ENCODE data around the gene ZNF391.
"Not testable (repeated sequence)": the region's sequence is repeated elsewhere in the genome, so short reads cannot be mapped to it uniquely, and the experiment has no call there.

ZNF391 gene
- 3.4 to 4.5 reads per million in 2 donors for total RNA-seq

DNA sequence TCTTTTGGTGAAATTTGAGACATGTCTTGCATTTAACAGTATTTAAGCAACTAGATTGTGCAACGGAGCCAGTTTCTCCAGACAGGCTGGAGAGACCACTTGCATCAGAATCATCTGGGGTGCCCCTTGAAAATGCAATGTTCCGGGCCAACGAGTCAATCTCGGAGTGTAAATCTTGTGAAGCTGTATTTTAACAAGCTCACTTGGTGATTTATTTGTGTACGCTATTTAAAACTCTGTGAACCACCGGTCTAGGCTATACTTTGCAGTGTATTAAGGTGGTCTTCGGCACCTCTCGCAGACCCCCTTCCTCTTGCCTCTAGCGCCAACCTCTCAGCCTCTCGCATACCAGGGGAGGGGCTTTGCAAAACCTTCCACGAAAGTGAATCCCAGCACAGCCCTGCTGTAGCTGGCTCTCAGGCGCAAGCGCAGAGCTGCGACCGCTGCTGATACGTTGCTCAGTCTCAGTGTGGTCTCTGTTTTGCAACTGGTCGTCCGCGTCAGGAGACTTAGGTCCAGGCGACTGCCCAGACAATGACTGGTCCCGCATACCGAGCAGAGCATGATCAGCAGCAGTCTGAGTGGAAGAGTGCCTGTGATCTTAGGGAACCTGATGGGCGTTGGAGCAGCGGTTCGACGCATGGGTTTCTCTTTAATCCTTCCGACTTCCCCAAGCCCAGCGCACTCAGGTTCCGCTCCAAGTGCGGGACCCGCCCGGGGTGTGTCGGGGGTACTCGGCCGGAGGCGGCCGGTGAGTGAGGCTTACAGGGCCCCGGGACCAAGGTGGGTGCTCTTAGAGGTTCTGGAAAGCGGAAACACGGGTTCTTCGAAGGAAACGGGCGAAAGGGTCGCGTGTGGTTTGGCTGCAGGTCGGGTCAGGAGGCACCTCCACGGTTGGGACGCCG lies at the start of gene ZNF391:
ZNF391 (plus strand) TSS at position 467 of the 905 bp plus-strand sequence. CDS start 11,612 bp downstream, outside the sequence.
- no peak for DNase-seq

DNA sequence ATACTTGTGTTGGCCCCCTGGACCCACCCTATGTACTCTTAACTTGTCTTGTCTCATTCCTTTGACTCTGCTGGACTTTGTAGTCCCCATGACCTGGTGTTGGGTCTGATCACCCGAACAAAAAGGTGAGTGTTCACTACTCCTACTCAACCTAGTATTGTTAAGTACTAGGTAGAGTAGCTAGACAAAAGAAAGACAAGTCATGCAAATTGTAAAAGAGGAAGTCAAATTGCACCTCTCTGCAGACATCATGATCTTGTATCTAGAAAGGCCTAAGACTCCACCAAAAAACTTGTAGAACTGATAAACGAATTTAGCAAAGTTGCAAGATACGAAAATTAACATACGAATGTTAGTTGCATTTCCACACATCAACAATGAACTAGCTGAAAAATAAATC lies 35.7 kb upstream of the ZNF391 start:
- no peak for DNase-seq

DNA sequence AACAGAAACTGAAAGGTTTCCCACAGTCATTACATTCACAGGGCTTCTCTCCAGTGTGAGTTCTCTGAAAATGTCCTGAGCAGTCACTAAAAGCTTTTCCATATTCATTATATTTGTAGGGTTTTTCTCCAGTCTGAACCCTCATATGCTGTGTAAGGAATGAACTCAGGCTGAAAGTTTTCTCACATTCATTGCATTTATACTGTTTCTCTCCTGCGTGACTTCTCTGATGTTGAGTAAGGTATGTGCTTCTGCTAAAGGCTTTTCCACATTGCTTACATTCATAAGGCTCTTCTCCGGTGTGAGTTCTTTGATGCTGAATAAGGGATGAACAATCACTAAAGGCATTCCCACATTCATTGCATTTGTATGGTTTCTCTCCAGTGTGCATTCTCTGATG lies 29.8 kb upstream of the ZNF391 start:
- DNase-seq = no peak

DNA sequence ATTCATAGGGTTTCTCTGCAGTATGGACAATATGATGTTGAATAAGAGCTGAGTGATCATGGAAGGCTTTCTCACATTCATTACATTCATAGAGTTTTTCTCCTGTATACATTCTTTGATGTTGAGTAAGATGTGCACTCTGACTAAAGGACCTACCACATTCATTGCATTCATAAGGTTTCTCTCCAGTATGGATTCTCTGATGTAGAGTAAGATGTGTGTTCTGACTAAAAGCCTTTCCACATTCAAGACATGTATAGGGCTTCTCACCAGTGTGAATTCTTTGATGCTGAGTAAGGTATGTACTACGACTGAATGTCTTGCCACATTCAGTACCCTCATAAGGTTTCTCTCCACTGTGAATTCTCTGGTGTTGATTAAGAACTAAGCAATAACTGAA lies 29.3 kb upstream of the ZNF391 start:
- DNase-seq = no peak

DNA sequence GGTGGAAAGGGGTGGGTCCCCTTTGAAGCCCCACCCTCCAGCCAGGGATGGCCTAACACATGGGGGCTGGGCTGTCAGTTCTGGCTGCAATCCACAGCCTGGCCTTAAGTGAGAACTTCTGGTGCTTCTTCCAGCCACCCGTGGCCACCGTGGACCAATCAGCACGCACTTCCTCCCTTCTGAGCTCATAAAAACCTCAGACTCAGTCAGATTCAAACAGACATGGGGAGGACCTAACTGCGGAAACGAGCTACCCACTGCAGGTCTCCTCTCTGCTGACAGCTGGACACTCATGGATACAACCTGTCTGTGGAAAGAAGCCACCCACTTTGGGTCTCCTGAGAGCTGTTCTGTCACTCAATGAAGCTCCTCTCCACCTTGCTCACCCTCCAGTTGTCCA lies 20.4 kb upstream of the ZNF391 start:
- DNase-seq = no peak

DNA sequence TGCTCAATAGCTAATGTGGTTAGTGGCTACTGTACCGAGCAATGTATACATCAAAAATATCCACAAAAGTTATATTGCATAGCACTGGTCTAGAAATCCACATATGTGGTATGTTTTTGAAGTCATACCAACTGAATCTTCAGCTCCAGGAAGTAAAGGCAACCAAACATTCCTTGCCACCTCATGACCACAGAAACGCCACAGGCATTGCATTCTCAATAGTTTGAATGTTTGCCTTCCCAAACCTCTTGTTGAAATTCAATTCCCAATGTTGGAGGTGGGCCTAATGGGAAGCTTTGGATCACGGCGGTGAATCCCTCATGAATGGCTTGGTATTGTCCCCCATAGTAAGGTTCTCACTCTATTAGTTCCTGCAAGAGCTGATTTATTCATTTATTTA lies 18.2 kb upstream of the ZNF391 start:
- DNase-seq = no peak

DNA sequence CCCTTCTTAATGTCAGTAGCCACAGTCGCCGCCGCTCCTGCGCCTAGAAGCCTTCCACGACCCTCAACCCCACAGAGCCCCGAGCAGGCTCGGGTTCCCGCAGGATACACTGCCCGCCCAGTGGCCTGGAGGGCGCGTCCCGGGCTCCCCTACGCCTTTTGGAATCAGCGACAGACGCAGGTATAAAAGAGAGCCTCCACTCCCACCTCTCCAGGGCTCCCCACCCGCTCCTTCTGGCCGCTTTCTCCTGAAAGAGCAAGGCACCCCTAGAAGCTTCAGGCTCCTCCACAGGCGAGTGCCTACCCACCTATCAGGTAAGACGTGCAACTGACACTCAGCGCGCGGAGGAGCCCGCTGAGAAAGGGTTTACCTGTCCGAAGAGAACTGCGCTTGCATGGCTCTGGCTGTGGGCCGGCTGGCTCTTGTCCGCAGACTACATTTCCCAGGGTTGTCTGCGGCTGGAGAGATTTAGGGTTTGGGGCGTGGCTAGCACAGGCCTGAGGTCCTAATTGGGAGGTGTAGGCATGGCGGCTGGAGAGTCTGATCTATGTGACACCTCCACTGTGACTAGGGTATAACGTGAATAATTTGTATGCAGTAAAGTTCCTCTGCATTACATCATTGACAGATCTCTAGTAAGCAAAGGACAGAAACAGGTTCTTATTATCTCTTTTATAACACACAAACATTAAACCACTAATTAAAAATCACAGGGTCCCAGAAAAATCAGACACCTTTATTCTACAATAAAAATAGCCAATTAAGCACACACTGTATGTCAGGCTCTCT lies 13.5 kb upstream of the ZNF391 start:
- no peak for DNase-seq

DNA sequence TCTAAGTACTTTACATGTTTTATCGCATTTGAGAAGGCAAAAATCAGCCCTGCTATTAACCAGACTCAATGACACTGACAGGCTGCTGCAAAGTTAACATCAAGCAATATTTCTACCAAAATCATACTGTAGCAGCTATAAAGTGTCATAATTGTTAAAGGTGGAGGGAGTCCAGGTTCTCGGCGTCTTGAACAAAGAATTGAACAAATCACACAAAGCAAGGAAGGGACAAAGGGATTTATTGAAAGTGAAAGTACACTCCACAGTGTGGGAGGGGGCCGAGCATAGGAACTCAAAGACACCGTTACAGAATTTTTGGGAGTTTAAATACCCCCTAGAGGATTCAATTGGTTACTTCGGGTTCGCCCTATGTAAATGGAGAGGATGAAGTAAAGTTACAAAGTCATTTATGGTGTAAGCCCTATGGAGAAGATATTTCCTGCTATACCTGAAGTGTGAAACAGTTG lies 12.9 kb upstream of the ZNF391 start:
- DNase-seq = no peak

DNA sequence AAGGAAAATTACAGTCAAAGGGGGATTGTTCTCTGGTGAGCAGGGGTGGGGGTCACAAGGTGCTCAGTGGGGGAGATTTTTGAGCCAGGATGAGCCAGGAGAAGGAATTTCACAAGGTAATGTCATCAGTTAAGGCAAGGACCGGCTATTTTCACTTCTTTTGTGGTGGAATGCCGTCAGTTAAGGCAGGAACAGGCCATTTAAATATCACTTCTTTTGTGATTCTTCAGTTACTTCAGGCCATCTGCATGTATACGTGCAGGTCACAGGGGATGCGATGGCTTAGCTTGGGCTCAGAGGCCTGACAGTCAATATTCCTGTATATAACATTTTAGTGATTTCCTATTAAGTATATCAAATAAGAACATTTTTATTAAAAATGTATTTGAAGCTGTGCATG lies 10.2 kb upstream of the ZNF391 start:
- not testable (repeated sequence) for DNase-seq

DNA sequence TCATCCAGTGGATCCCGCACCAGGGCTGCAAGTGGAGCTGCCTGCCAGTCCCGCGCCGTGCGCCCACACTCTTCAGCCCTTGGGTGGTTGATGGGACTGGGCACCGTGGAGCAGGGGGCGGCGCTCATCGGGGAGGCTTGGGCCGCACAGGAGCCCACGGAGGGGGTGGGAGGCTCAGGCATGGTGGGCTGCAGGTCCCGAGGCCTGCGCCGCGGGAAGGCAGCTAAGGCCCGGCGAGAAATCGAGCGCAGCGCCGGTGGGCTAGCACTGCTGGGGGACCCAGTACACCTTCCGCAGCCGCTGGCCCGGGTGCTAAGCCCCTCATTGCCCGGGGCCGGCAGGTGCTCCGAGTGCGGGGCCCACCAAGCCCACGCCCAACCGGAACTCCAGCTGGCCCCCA lies 7.6 kb upstream of the ZNF391 start:
- not testable (repeated sequence) for DNase-seq

DNA sequence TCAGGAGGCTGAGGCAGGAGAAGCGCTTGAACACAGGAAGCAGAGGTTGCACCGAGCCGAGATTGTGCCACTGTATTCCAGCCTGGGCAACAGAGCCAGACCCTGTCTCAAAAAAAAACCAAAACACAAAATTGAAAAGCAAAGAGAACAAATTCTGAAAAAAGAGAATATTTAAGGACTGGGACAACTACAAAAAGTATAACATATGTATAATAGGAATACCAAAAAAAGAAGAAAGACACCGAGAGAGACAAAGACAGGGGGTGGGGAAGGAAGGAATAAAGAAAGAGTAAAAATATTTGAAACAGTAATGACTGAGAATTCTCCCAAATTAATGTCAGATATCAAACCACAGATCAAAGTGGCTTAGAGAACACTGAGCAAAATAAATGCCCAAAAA lies 5.5 kb upstream of the ZNF391 start:
- no peak for DNase-seq

DNA sequence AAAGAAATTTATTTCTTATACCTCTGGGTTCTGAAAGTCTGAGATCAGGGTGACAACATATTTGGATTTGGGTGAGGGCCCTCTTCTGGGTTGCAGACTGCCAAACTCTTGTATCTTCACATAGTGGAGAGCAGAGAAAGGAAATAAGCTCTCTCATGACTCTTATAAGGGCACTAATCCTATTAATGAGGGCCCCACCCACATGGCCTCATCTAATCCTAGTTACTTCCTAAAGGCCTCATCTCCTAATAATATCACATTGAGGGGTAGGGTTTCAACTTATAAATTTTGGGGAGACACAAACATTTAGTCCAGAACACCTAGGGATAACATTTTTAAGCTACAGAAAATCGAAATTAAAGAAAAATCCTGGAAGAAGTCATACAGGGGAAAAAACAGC lies 5.1 kb upstream of the ZNF391 start:
- DNase-seq = no peak

DNA sequence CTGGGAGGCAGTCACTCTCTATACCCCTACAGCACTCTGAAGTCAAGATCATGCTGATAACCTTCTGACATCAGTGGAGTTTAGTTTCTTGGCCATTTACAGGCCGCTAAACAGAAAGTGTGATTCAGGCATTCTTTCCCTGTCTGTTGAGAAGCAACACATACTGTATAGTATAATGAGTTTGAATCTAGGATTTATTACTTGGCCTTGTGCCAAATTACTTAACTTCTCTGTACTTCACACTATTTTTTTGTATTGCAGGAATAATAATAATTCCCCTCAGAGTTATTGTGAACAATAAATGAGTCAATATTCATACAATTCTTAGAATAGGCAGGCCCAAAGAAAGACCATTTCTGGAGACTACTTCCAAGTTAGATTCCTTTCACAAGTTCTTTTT lies 4.1 kb downstream of the ZNF391 start:
- DNase-seq = no peak

DNA sequence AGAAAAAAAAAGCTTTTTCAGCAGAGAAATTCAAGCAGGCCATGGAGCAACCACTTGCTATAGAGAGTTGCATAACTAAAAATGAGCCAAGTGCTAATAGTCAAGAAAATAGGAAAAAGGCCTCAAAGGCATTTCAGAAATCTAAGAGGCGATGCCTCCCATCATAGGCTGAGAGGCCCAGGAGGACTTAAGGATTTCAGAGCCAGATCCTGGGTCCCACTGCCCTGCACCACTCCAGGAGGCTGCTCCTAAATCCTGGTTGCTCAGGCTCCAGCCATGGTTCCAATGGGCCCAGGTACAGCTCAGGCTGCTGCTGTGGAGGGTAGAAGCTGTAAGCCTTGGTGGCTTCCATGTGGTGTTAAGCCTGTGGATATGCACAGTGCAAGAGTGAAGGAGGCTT lies 5.5 kb downstream of the ZNF391 start:
- no peak for DNase-seq

DNA sequence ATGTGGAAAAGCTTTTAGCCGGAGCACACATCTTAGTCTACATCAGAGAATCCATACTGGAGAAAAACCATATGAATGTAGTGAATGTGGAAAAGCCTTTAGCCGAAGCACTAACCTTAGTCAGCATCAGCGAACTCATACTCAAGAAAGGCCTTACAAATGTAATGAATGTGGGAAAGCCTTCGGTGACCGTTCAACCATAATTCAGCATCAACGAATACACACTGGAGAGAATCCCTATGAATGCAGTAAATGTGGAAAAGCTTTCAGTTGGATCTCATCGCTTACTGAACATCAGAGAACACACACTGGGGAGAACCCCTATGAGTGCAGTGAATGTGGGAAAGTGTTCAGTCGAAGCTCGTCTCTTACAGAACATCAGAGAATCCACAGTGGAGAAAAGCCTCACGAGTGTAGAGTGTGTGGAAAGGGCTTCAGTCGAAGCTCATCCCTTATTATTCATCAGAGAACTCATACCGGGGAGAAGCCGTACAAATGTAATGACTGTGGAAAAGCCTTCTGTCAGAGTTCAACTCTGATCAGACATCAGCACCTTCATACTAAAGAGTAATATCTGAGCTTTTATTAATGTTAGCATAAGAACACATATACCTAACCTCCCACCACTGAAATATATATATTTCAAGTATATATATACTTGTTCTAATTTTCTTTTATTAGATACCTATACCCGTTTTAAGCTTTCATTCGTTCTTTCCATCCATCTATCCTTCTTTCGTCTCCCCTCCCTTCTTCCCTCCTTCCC lies 12.5 kb downstream of the ZNF391 start:
- DNase-seq = no peak

DNA sequence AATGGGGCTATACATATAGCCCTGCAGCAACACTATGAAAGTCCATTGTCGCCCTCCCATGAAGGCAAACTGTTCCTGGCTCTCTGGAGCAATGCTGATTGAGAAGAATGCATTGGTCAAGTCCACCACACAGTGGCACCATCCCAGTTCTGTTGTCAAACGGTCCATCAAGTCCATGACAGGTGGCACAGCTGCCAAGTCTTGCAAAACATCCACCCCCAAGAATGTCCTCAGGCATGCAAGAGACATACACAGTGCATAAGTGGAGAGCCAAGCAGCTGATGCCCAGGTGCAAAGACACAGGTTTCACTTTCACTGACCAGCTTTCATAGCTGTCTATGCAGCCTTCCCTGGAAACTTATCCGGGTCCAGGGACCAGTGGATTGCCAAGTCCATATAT lies 17.5 kb downstream of the ZNF391 start:
- DNase-seq = no peak

DNA sequence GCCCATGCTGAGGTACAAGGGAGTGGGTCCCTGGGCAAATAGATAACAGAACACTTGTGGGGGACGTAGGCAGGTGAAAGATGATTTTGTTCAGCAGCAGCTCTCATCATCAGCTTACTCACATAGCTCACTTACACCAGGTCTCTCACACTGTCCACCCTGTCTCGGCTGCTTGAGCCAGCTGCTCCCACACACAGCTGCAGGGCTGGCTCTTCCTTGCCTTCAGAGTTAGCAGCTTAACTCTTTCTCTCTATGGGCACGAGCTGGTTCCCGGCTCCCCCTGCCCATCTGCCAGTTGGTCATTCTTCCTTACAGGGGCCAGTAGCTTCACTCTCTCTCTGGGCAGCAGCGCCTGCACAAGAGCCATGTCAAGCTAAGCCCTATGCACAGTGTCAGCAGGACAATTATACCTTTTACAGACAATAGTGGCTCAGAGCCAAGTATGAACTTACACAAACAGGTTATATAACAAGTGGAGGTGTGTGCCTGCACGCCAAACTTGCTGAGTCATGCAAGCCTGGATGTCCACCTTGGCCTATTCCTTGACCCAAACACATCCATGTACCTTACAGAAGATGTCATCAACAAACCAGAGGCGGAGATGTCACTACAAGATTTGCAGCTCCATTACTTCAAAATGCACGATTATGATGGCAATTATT lies 18.7 kb downstream of the ZNF391 start:
- DNase-seq = no peak

DNA sequence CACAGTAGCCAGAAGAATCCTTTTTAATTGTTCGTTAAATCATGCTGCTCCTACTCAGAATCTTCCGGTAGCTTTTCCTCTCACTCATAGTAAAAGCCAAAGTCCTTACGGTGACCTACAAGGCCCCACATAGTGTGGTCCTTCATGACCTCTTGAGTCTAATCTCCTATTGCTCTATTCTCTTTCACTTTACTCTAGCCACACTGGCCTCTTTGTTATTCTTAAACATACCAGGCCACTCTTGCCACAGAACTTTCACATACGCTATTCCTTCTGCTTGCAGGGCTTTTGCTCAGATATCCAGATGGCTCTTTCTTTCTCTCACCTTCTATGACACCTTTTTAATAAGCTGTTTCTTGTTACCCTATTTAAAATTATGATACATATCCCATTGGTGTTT lies 25.7 kb downstream of the ZNF391 start:
- DNase-seq = no peak

DNA sequence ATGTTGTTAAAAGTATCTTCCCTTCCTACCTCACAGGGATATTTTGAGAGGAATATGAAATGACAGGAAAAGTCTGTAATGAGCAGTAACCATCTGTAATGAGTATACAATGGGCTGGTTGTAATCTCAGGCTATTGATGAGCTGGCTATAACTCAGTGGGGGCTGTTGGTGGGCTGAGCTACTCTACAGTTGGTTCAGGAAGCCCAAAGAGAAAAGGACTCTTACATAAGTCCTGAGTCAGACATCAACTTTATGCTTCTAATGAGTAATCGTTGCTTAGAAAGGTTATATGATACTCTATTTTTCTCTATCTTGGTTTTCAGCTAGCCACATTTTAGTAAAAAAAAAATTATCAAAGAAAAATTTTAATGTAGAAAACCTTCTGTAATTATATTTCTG lies 26.4 kb downstream of the ZNF391 start:
- DNase-seq = no peak

DNA sequence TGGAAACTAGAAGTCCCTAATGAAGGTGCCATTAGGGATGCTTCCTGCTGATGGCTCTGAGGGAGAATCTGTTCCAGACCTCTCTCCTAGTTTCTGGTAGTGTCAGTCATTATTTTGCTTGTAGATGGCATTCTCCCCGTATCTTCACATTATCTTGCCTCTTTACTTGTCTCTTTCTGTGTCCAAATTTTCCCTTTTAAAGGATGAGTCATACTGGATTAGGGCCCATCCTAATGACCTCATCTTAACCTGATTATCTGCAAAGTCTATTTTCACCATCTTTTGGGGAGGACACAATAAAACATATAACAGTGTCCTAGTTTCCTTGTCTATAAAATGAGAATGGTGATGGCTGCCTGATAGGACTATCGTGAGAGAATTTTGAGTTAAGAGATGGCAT lies 27.3 kb downstream of the ZNF391 start:
- no peak for DNase-seq

DNA sequence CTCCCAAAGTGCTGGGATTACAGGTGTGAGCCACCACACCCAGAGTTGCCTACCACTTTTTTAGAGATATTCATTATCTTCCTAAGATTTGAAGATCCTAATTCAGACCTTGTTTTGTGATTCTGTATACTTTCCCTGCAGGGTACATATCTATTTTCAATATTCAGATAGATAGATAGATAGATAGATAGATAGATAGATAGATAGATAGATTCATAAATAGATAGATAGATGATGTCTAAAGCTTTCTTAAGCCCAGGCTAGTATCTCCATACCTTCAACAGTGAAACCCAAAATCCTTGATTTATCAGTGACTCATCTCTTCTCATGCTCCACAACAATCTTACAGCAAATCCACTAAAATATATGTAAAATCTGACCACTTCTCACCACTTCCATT lies 30.8 kb downstream of the ZNF391 start:
- no peak for DNase-seq

DNA sequence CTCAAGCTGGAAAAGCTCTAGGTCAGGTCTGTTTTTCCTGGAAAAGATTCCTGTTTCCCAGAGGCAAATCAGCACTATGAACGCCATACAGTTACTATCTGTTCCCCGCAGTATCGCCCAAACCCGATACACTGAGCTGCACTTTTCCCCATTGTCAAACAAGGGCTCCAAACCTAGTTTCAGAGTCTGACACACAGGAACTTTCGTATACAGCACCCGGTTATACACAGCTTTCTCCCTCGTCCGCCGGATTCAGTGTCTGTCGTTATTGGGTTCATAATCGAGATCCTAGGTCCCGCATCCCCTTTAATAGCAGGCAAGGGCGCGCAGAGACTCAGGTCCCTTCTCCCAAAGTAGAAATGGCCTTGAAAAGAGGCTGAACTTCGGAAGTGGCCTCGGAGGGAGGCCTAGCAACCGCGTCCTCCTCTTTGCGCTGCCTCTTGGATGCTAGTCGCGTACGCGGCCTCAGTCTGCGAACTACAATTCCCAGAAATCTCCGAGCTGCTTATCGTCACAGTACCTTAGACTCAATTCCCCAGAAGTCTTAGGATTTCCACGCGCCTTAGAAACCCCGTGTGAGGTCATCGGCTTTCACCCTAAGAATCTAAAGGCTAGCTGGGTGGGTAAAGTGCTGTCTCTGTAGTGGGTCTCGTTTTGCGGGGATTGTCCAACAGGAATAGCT lies 34.2 kb downstream of the ZNF391 start:
- DNase-seq = no peak

Data from activated gamma-delta T cell (primary cell).